HG02642 (cell line): ENCODE results near the gene DNAH7.

ENCODE experiments used
- ATAC-seq: cut with Tn5 transposase; IDR thresholded peaks from one replicate; pipeline ENCODE4 v1.9.1; 2021; ENCODE audit warnings: mild to moderate bottlenecking; ENCODE audit not compliant: unreplicated experiment, poor library complexity

The DNAH7 gene

DNA sequence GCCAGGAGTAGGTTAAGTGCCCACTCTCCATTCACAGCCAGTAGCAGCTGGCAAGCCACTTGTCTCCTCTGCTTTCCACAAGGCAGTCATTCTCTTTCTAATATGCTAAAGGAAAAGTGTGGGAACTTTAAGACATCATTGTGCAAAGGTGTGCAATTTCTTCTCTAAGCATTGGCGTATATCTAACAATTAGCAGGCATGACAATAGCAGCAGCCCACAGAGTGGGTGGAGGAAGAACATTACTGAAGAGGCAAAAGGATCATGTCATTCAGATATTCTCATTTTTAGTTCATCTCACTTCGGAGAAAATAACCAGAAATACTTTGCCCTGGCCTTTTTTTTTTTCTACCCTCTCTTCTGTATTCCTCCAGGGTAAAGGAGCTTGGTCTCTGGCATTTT, 177.6 kb downstream of the DNAH7 start:
- ATAC-seq: no peak

DNA sequence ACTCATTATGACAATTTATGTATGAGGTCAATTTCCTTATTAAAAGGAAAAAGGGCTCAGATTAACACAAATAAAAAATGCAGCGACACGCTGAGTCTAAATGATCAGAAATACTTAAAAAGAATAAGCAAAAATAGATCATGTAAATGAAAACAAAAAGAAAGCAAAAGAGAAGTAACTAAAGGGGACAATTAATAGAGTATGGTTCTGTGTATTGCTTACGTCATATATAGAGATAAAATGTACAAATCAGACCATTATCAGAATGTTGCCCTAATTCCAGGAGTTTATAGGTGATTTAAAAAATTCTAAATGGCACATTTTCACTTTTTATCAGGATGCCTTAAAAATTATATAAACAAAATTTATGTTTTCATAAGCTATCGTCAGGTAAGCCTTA, 189.5 kb downstream of the DNAH7 start:
- ATAC-seq: no peak

DNA sequence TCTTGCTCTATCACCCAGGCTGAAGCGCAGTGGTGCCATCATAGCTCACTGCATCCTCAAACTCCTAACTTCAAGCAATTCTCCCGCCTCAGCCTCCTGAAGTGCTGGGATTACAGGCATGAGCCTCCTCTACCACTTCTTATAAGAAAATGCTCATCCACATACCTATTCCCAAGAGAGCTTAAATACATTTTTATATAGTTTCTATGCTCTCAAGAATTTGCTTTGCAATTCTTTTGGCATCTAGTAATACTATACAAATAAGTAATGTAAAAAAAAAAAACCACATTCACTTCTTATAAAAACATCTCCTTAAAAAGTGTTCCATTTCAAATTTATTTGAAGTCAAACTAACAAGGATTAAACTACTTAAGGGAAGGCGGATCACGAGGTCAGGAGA, 197.3 kb downstream of the DNAH7 start:
- no peak for ATAC-seq

DNA sequence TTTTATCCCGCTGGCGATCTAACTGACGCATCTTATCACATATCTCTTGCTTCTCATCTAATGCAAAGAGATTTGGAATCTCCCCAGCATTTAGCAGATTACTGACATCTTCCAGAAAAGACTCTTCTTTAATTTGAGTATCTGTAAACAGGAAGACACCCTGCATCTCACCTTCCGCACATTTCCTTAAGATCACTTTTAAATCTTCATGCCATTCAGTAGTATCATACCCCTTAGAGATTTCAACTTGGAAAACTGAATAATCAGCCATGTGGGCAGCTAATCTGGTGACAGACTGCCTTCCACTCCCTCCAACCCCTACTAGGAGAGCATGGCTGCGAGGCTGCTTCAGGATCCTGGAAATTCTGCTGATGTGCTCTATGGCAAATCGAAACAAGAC, 204.3 kb downstream of the DNAH7 start:
- no peak for ATAC-seq

DNA sequence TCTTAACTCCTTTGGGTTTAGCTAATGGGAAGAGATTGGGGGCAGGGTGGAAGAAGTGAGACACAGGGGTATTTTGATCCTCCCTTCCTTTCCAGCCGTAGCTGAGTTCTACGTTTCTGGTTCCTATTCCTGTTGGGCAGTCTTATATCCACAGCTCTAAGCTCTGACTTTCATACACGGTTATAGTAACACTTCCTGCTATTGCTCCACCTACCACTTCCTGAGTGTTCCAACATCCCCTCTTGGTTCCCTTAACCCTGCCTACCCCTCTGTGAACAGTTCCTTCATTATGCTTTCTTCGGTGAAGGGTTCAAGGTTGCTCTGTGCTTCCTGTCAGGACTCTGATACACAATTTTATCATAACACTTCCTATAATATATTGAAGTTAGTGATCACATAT, 205.1 kb downstream of the DNAH7 start:
- ATAC-seq: no peak

DNA sequence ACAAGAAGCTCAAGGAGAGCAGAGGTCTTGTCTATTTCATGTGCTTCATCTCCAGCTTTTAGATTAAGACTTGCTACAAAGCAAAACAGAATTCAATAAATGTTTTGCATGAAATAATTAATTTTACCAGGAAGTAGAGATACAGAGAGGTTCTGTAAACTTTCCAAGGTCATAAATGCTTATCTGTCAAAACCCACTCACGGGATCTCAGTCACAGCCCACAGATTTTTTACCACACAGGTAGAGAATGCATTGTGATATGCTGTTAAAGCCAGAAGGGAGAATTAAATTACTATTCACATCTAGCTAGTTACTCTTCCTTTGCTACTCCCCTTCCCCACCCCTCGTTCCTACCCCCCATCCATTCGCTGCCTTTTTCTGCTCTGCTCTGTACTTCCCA, 205.5 kb downstream of the DNAH7 start:
- no peak for ATAC-seq

DNA sequence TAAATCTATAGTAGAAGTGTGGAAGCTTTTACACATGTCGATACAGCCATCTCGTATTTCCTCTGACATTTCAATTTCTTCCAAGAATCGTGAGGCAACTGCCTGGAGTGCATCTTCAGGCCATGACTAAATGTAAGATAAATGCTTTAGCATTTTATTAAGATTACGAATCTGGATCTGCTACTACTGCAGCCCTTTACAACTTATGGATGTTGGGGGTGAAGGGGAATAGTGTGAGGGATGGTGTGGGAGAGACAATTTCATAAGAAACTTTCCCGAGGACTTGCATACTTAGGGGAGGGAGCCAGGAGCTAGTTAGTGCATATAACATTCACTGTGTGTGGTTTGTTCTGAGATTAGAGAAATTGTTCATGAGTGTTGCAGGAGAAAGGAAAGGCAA, 206.8 kb downstream of the DNAH7 start:
- ATAC-seq: no peak

DNA sequence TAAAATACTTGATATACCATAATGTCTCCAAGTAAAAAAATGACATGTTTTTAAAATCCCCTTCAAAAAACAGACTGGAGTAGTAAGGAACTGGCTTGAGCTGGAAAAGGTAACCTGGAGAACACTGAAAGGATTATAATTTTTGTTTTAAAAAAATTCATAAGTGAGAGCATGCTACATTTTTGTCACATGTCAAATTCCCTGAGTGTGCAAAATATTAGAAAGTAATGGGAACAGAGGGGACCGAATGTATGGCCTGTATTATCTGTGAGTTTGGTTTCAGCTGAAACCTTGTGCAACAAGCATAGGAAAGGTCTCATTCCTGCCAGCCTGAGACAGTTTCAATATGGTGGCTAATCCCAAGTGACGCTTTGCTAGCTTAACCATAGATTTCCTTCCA, 209.1 kb downstream of the DNAH7 start:
- no peak for ATAC-seq

DNA sequence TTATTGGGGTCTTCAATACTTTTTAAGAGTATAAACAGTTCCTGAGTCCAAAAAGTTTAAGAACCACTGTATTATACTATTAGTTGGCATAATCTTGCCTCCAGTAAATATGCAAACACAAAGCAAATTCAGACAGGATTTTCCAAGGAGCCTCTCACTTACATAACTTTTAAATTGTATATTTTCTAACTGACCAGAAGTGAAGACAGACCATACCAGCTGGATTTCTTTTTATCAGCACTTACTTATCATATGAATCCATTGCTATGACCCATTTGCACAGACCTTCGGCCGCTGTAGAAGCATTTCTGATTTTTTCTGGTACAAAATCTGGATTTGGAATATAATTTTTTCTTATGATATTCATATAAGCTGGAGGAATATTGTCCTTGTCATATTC, 211.5 kb downstream of the DNAH7 start:
- no peak for ATAC-seq

DNA sequence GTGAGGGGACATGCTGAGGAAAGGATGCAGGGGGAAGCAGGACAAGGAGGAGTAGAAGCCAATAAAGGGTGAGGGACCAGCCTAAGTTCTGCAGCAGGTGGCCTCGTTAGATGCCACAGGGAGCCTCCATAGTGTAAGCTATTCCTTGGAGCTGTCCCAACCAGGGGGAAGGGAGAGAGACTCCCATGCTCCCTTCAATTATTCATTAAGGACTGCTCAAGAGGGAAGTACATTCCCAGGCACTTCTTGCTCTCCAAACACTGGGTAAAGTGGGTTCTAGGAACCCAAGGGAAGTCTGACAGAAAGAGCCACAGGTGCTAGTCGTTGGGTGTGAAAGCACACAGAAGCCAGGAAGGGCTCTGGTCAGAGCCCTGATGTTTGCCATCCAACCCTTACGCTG, 217.9 kb downstream of the DNAH7 start:
- ATAC-seq: no peak

DNA sequence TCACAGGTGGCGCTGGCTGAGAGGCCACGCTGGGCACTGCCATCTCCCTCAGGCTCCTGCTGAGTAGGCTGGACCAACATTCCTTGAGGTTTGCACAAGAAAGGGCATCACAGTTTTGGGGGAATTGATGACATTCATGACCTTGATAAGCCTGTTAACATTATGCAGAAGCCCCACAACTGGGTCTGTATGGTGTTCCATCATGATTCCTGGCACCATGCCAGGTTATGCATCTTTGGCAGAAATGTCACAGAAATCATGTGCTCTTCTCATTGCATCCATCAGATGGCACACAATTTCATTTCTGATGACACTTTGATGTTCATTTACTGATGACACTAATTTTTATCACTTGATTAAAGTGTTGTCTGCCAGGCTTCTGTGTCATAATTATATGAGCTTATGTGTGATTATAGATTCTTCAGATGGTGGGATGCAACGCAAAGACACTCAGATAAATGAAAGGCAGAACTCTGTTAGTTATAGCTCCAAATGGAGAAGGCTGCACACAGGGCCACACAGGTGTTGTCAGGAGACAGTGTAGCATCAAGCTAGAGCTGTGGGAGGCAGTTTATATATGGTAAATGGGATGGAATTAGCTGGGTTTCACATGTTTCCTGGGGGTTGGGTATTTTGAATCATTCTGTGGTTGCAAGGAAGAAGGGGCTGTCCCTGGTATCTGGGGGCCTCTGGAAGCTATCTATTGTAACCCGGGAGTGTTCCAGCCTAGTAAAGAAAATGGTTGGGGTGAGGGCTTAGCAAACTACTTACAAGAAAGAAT, 220.3 kb downstream of the DNAH7 start:
- no peak for ATAC-seq

DNA sequence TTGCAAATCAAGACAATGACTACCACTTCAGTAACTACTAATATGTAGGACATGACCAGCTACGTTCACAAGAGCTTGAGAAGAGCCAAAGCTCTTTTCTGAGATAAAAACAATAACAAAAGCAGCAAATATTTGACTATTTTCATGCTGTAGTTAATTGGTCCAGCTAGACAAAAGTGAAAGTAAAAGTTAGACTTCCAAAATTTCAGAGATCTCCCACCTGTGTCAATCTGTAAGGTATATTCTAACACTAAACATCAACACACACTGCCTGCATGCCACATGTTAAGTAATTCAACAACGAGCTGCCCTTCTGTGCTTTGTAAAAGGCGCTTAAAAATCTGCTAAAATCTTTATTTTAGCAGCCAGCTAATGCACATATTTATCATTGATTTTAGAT, 225.7 kb downstream of the DNAH7 start:
- ATAC-seq: no peak

DNA sequence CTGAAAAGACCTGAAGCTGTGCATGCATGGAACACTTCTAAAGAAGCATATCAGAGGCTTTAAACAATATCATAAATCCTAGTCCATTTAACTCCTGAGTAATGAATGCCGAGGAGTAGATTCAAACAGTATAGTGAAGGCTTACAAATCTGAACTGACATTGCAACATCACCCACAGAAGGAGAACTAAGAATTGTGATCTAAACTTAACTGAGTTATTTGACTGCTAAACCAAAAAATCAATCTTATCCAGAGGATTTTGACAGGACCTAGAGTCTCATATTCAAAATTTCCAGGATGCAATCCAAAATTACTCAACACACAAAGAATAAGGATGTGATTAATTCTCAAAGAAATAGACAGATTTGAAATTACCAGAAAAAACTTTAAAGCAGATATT, 230.6 kb downstream of the DNAH7 start:
- no peak for ATAC-seq

DNA sequence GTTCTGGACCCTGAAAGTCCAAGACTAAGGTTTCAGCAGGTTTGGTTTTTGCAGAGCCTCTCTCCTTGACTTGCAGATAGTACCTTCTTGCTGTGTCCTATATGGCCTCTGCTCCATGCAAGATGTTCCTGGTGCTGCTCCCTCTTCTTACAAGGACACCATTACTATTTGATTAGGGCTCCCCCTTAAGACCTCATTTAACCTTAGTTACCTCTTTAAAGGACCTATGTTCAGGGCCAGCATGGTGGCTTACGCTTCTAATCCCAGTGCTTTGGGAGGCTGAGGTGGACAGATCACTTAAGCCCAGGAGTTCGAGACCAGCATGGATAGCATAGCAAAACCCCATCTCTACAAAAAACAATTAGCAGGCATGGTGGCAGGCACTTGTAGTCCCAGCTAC, 232.6 kb downstream of the DNAH7 start:
- ATAC-seq: no peak

DNA sequence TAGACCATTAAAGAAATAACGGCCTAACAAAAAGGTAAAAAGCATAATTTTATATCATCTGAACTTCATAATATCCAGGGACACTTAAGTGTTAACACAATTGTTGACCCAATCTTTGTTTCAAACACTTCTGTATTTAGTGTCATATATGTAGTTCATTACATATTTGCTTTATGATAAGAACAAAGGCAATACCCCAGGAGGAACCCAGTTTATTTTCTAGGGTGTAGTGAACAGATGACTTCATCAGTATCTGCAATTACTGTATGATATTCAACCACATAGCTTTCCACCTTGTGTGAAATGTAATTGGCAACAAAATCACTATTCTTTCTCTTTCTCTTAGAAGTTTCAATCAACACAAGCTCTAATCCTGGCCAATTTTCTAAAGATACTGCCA, 233.8 kb downstream of the DNAH7 start:
- no peak for ATAC-seq

DNA sequence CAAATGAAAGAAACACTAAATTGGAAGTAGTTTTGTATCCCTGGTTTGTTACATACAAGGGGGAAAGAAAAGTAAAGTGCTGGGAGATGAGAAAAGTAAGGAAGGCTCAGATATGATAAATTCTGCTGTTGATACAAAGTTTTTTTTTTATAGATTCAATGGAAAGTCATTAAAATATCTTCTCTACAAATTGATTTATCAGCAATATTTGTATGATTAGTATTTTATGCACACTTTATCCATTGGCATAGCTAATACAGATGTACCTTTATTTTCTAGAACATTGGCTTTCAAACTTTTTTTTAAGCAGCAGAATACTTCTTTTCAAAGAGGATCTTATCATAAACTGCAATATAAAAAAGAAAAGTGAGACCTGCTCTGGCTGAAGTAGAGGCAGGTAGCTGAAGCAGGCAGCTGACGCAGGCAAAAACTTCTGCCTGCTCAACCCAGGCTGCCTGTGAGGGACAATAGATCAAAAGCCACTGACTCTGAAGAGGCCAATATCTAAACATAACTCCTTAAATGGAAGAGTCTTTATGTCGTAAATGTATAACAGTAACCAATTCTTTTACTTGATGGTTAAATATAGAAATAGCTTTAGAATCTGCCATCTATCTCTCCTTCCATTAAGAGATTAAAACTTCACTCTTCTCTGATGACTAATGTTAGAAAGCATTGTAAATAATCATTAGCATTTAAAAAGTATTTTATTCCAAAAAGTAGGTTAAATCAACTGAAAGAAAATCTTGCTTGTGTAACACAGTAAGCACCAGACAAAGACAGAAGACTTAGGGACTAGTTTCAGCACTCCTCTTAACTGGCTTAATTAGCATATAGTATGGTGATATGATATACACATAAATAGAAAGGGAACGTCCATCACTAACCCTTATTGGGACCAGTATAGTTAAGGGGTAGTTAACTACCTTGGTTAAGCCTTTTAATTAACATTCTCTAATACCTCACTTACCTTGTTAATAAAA, 237.4 kb downstream of the DNAH7 start:
- ATAC-seq: no peak

DNA sequence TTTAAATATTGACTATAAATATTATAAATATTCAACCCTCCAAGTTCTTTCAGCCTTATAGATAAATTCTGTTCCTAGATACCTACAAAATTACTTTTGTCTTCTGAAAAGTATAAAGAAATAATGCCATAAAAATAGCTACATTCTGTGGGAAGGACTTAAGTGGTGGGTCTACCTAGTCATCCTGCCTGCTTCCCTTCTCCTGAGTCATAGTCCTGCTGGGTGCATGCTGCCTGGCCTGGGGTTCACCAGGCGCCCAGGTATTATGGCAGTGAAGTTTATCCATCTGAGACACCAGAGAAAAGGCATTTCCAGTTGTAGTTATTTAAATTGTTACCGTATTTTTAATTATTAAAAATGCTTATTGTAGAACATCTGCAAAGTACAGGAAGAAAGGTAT, 244.2 kb downstream of the DNAH7 start:
- ATAC-seq: no peak

DNA sequence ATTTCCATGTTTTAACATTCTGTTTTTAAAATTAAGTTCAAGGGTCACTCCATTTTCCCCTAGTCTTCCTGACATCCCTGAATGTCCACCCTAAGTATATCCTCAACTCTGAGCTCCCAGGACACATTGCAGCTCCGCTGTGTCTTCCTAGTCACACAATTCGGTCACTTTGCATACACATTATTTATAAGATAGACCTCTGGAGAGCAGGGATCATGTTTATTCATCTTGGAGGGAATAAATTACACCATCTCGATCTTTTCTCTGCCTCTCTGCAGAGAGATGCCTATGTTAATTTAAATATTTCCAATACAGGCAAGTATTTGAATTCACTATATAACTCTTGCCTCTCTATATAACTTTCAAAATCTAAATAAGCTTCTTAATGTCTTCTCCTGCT, 245.4 kb downstream of the DNAH7 start:
- ATAC-seq: no peak

DNA sequence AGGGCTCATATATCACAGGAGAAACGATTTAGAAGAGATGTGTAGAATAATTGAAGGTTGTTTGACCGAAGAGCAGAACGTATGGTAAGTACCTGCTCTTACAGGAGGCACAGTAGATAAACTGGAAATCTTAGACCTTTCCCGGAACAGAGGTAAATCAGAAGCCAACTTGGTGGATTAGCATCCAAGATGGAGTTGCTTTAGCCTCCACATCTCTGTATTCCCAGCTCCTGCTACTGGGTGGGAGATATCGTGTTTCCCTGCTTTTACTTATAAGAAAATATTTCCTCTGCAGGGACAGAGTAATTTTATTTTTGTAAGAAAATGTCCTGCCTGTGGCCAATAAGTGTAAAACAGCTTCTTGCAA, 247.1 kb downstream of the DNAH7 start:
- ATAC-seq: no peak

DNA sequence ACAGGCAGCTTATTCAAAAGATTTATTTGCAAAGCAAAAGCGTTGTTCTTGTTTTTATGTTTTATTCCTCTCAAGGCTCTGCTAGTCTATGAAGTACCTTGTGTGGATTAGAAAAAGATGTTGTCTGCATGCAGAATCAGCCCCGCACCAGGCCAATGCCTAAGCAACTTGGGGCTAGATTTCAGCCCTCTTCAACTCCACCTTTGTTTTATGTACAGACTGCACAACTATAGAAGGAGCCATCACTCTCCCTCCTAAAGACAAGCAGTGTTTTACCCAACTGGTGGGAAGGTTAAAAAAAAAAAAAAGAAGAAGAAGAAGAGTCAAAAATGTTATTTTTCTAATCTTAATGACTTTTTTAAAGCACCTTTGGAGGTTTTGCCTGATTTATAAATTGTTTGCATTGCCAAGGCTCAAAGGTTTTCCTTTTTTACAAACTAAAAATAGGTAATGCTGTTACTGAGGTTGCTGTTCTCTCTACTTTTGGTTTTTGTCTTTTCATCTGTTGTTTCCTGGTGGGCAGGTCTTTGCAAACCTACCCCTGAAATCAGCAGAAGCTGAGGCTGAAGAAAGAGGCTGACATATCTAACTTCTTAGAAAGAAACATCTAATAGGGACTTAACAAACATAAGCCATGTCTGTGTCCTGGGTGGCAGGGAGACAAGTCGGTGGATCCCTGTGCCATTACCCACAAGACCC, 247.6 kb downstream of the DNAH7 start:
- ATAC-seq: no peak

DNA sequence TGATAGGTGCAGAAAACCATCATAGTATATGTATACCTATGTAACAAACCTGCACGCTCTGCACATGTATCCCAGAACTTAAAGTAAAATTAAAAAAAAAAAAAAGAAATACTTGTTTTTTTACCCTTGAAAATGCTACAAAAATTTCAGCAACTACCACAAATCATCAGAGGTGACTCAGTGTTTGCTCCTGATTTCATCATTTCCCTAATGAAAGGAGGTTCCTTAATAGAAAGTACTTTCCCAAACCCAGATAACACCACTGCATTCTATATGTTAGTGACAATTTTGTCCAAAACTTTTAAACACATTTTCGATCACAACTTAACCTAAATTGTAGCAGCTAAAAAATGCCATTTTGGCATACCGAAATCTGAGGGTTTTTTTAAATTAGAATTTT, 248.3 kb downstream of the DNAH7 start:
- ATAC-seq: no peak
